CD1c-positive myeloid dendritic cell (primary cell): ENCODE data around the gene ZCCHC7.

Source experiments
- DNase-seq: peaks from one replicate; pipeline ENCODE4 v3.0.0-alpha.2; 2016; ENCODE audit errors: extremely low spot score

Gene ZCCHC7

GRCh38 chr9:37336150-37336549, 215.8 kb downstream of the ZCCHC7 start:
- no peak for DNase-seq

DNA sequence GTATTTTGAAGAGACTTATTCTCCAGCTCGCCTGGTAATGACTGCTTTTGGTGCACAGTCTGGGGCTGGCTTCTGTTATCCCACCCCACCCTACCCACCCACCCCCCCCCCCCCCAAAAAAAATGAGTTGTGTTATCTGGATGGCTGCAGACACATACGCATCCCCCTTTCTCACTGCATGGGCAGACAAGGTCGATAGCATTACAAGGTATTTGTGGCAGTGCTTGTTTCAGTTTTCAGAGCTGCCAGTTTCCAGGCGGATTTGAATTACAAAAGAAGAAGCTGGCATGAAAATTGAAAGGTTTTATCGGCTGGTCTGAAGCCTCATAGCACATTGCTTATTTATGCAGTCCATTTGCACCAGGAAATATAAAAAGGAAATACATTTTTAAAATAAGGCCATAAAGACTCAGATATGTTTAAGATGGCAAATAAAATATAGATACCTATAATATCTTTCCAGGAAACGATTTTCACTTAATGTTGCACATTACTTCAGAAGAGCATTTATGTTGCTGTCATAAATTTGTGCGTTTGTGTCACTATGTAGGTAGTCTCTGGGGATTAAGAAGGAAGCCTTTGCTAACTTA, 217.0 kb downstream of the ZCCHC7 start:
- DNase-seq = no peak

DNA sequence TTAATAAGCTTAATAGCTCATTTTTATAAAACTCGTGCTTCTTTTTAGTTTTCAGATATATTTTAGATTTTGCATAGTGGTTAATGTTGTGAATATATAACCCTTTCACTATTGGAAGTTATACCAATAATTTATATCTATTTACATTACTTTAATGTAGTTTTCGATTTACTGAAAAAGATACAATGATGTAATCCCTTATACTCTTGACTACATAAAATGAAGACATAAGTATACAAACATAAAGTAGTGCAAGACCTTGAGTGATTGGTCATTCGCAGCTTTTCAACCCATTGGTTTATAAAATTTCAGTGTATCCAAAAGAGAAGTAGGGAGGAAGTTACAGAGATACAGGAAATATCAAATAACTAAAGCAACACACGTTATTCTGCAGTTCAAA, 217.8 kb downstream of the ZCCHC7 start:
- DNase-seq = no peak

DNA sequence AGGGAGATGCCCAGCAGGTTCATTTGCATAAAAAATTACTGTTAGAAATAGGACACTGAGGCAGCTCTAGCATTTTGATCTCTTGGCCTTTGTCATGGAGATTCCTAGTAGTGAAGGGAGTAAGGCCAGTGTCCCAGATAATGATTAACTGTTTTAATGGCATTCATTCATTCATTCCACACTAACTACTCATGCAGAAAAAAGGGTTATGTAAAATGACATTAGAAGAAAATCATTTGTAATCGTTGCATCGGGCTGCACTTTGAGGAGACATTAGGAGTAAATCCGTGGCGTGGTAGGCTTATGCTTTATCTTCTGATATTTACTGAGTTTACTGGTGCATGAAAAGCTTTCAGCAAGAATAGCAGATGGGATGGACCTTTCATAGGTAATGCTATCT, 219.5 kb downstream of the ZCCHC7 start:
- DNase-seq = no peak

DNA sequence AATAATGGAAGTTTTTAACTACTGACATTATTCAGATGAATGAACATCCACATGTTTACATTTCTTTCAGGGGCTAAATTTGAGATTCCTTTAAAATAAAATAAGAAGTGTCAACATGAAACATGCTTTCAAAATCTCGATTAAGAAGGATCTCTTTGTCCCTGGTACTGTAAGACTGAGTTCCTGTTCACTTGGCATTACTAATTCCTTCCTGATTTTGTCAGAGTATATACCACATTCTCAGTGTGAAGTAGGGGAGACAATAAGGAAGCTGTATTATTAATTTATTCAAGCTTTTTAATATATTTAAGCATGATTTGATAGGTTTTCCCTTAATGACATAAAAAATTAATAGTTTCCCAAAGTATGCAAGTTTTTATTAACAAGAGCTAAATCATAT, 220.6 kb downstream of the ZCCHC7 start:
- no peak for DNase-seq

DNA sequence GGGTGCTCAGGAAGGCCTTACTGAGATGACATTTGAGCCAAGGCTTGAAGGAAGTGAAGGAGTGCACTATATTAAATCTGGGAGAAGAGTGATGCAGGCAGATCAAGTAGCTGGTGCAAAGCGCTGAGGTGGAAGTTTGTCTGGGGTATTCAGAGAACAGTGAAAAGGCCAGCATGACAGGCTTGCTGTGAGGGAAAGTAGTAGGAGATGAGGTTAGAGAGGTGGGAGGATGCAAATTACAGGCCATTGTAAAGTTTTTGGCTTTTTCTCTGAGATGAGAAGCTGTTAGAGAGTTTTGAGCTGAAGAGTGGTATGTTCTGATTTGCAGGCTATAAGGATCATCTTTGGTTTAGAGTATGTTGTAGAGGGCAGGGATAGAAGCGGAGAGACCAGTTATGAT, 221.3 kb downstream of the ZCCHC7 start:
- DNase-seq = no peak

DNA sequence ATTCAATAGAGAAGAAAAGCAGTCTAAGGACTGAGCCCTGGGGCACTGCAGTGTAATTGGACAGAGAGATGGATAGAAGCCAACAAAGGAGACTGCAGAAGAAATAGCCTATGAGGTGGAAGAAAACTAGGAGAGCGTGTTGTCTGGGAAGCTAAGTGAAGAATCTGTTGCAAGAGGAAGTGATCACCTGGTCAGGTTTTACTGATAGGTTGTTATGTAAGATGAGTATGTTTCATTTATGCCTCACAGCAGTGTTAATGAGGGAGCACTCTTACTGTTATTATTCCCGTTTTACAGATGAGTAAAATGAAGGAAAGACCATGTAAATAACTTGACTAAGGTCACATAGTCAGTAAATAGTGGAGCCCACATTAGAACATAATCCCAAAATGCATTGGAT, 222.1 kb downstream of the ZCCHC7 start:
- no peak for DNase-seq

- no peak for DNase-seq
Measured at GRCh38 chr9:37342895-37343294, 222.5 kb downstream of the ZCCHC7 start.

DNA sequence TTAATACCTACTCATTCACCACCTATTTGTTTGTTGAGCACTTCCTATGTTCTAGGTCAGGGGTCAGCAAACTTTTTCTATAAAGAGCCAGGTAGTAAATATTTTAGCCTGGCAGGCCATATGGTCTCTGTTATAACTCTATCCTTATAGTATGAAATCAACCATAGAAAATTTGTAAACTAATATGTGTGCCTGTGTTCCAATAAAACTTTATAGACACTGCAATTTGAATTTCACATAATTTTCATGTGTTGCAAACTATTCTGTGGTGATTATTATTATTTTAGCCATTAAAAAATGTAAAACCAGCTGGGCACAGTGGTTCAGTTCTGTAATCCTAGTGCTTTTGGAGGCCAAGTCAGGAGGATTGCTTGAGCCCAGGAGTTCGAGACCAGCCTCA, 223.3 kb downstream of the ZCCHC7 start:
- no peak for DNase-seq

GRCh38 chr9:37345038-37345437, 224.7 kb downstream of the ZCCHC7 start:
- DNase-seq = no peak

- no peak for DNase-seq
Measured at GRCh38 chr9:37348917-37349316, 228.5 kb downstream of the ZCCHC7 start.

DNA sequence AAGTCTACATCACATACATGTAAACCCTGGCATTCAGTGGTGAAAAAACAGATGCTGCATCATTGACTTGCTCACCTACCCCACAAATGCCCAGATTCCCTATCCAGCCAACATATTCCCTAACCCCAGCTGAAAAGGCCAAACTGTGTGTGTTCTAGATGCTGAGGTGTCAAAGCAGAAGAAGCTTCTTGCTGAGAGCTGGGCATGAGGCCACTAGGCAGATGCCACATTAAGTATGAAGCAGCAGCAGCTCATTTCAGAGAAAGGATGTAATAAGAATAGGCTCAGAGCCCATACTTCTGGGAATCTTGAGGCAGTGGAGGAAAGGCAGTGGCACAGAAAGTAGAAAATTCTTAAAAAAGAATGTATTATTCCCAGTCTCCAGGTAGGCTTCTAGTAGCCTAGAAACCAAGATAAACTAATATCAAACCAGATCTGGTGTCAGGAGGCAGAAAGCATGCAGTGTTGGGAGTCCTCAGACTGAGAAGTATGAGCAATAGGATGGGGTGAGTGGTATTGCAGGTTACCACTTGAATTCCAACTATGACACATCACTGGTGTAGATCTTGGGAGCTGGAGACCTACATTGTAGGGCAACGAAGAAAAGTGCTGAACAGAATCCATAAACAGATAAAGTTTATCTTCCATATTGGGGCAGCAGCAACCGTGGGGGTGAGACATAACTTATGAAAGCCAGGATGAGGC, 230.3 kb downstream of the ZCCHC7 start:
- no peak for DNase-seq

GRCh38 chr9:37353791-37354190, 233.4 kb downstream of the ZCCHC7 start:
- DNase-seq = no peak

GRCh38 chr9:37362430-37362829, 242.1 kb downstream of the ZCCHC7 start:
- DNase-seq = no peak

DNA sequence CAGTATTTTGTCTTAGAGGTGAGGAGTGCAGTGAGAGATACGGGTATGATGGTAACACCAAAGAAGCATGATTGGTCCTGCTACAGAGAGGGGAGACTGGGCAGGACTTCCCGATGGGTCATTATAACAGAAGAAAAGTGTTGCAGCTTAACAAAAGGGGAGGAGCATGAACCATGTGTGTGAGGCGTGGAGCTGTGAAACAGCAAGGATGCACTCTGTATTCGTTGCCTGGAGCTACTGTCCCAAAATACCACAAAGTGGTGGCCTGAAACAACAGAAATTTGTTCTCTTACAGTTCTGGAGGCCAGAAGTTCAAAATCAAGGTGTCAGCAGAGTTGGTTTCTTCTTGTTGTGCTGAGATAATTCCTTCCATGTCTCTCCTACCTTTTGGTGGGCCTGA, 242.8 kb downstream of the ZCCHC7 start:
- DNase-seq = no peak

GRCh38 chr9:37364136-37364535, 243.8 kb downstream of the ZCCHC7 start:
- no peak for DNase-seq

- no peak for DNase-seq
Measured at GRCh38 chr9:37364751-37365360, 244.5 kb downstream of the ZCCHC7 start.

- DNase-seq = no peak
Measured at GRCh38 chr9:37369671-37370070, 249.3 kb downstream of the ZCCHC7 start.

DNA sequence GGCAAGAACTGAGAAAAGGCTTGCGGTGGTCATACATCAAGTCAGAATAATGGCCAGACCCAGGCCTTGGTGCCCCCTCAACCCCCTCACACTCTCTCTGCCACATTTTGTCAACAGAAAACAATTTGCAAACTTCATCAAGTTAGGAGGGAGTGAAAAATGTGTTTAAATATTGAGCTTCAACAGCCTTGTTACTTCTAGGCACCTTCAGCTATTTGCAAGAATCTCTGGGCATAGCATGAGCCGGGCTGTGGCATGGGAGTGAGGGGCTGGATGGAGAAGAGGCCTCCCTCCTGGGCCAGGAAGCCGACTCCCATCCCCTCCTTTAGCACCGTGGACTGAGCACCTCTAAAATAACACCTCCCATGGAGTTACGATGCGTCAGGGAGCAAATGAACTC, 249.9 kb downstream of the ZCCHC7 start:
- DNase-seq = no peak

GRCh38 chr9:37370968-37371563, 250.7 kb downstream of the ZCCHC7 start:
- no peak for DNase-seq

- DNase-seq = no peak
Measured at GRCh38 chr9:37371565-37372464, 251.4 kb downstream of the ZCCHC7 start.

DNA sequence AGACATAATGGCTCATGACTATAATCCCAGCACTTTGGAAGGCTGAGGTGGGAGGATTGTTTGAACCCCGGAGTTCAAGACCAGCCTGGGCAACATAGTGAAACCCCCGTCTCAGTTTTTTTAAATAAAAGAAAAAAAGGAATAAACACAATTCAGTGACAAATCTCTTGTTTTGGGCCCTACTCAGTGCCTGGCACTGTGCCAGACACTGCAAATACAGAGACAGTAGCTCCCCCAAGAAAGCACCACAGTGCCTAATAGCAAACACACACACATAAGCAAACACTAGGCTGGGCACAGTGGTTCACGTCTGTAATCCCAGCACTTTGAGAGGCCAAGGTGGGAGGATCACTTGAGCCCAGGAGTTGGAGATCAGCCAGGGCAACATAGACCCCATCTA, 252.5 kb downstream of the ZCCHC7 start:
- DNase-seq = no peak
